Measurements from ENCODE around the gene CAMSAP1.

CAMSAP1 gene

GRCh38 chr9:135814421-135815095 is 92.8 kb downstream of the CAMSAP1 start:
- no peak for DNase-seq (ENCODE audit: low spot score)

DNA sequence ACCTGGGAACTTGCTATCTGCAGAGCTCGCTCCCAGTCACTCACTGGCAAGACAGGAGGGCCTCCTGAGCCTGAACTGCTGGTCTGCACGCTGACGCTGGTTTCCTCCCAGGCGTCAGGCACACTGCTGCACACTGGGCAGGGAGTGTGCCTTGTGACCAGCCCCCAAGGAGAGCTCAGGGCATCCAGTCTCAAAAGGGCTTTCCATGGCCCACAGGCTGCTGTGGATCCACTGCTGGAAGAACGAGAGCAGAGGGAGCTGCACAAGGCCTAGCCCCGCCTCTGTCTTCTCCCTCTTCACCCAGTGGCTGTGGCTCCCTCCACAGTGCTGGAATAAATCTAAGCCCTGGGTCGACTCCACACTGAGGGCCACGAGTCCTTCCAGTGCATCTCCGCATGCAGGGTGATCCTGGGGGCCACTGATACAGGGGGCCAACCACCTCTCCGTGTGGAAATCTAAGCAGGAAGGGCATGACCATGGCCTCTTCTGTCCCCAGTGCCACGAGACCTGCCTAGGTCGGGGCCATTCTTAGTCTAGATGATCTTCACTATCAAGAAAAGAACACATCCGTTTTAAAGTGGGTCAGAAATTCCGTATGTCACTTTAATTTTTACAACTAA is 93.6 kb downstream of the CAMSAP1 start:
- no peak for DNase-seq (ENCODE audit: low spot score)

- DNase-seq (ENCODE audit: low spot score): no peak
These were observed 94.4 kb downstream of the CAMSAP1 start for GRCh38 chr9:135812961-135813360.

GRCh38 chr9:135811801-135812200 is 95.5 kb downstream of the CAMSAP1 start:
- DNase-seq (ENCODE audit: low spot score): no peak

DNA sequence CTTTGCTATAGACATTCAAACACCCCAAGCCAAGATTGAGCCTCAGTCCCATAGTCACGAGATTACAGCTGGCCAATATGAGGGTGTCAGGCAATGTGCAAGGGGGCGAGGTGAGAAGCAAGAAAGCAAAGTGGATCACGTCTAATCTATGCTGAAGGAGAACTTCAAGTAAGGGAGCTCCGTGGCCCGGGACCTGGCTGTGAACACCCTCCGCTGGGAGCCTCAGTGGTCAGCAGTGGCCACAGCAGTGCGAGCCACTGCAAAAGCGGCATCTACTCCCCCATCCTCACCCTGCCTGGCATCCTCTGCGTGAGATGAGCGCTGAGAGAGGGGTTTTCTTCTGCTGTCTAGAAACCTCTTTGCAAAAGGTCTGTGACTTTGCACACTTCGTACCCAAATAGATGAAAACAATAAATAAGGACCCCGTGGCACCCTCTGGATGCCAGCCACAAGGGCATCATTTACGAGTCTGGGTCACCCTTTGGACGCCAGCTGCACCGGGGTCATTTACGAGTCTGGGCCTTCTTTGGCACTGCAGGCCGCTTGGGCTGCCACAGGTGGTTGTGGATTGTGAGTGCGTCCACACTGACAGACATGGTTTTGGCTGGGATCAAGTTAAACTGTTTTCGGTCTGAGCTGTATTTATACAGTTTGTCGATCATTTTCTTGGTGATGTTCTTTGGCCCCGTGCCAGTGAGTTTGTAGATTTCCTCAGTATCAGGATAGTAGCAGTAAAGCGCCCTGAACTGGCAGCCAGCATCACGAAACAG is 96.4 kb downstream of the CAMSAP1 start:
- no peak for DNase-seq (ENCODE audit: low spot score)

- DNase-seq (ENCODE audit: low spot score): no peak
These were observed 98.2 kb downstream of the CAMSAP1 start for GRCh38 chr9:135809166-135809565.

GRCh38 chr9:135805422-135806022 is 101.8 kb downstream of the CAMSAP1 start:
- DNase-seq (ENCODE audit: low spot score): no peak

- DNase-seq (ENCODE audit: low spot score): no peak
These were observed 102.5 kb downstream of the CAMSAP1 start for GRCh38 chr9:135804581-135805421.

DNA sequence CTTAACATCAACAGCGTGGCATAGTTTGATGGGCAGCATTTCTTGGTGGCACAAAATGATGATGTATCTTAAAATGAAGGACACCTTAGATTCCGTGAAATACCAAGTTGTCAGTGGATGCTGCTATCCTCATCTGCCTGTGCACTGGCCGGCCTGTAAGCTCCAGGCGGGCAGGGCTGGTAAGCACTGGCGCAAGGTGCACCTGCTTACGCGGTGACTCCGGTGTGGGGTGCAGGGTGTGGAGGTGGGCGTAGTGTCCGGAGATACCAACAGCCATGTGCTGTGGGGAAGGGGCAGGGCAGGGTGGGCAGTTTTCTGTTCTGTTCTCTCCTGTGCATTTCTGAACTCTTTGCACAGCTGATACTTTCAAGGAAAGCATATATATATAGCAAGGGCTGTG is 103.9 kb downstream of the CAMSAP1 start:
- DNase-seq (ENCODE audit: low spot score): no peak

DNA sequence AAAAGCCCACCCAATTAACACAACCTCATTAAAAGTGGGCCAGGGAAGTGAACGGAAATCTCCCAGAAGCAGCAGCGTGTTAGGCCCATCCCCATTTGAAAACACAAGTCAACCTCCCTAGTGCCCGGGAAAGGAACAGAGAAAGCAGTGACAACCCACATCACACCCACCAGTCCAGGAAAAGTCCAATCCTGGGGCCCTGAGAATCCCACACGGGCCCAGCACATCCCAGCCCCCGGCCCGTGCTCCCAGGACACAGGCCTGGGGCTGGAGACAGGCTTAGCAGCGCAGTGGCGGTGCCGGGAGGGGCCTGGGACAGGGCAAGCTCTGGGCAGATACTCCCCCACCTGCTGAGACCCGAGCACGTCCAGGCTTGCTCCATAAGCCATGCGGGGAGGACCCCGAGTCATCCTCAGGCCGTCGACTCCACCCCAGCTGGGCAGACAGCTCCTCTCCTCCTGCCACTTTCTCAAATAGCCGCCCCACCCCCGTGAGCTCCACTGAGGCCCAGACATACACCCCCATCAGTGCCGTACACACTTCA is 104.4 kb downstream of the CAMSAP1 start:
- DNase-seq (ENCODE audit: low spot score): no peak

DNA sequence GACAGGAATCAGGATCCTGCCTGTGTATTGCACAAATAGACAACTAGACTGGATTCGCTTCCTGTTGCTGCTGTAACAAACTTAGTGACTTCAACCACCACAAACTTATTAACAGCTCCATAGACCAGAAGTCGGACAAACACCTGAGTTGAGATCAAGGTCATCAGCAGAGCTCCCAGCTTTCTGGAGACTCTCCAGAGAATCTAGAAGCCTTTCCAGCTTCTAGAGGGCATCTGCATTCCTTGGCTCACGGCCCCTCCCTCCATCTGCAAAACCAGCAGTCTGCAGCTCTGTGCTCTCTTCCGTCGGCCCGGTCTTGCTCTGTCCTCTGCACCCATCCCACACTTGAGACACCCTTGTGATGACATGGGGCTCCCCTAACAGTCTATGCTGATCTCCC is 106.3 kb downstream of the CAMSAP1 start:
- DNase-seq (ENCODE audit: low spot score): no peak

GRCh38 chr9:135799261-135799660 is 108.1 kb downstream of the CAMSAP1 start:
- no peak for DNase-seq (ENCODE audit: low spot score)

DNA sequence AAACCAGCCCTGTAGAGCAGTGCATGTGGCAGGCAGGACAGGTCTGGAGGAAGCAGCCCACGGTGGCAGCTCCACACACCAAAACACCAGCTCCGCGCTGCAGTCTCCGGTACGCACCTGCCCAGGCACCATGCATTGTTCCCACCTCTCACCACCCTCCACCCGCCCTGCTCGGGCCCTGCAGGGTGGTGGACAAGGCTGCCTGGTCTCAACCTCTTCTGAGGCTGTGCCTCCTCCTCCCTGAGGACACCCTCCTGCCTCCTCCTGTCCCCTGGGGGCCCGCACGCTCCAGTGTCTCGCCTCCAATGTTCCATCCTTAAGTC is 109.1 kb downstream of the CAMSAP1 start:
- no peak for DNase-seq (ENCODE audit: low spot score)

DNA sequence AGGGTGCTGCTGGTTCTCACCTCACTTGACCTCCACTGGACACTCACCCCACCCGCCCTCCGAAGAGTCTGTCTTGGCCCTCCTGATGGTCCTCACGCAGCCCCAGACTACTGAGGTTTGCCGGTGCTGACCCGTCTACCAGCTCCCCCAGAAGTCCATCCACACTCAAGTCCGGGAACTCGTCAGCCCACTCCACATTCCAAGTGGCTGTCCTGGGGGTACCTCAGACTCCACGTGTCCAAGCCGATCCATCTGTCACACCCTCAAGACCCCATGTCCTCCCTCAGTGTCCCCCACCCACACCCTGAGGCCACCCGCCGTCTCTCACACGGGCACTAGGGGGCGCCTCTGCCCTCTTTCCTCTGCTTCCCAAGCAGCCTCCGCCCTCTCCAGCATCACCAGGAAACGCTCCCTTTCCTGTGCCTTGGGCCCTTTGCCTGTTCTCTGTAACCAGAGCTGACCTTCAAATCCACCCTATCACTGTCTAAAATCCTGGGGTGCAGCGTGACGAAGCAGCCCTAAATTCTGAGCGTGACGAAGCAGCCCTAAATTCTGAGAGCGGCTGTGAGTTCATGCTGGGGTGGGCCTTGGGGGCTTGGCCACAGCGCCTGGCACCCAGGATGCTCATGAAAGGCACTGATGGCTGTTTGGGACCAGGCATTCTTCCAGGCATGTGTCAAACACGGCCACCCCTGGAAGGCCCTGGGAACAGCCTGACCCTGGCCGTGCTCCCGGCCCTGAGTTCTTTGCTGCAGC is 109.7 kb downstream of the CAMSAP1 start:
- peak; percentile 93 for DNase-seq (ENCODE audit: low spot score)

DNA sequence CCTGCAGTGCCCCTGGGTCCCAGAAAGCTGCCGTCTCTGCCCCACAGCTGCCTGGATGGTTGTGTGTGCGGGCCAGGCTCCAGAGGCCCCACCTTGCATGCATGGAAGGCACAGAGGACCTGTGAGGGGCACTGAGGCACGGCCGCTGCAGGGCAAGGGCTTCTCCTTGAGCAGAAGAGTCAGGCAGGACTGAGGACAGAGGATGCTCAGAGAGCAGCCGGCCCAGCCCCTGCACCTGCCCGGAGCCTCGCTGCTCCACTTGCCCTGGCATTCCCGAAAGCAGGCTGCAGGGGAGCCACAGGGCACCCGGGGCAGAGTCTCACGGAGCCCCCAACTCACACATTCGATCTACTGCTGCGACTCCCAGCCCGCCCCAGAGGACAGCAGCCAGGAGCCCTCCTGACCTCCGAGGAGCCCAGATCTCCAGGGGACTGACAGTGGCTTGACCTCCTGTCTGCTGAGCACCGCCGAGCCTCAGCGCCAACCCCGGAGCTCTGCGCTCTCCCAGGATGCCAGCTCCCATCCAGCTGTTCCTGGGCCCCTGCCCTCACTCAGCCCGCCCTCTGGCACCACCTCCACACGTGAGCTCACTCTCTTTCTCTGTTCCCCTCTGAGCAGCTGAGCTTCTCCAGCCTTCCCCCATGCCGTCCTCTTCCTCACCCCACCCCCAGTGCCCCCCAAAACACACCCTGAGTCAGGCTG is 110.4 kb downstream of the CAMSAP1 start:
- no peak for DNase-seq (ENCODE audit: low spot score)

- no peak for DNase-seq (ENCODE audit: low spot score)
These were observed 112.0 kb downstream of the CAMSAP1 start for GRCh38 chr9:135795391-135795790.

GRCh38 chr9:135794361-135794885 is 112.9 kb downstream of the CAMSAP1 start:
- DNase-seq (ENCODE audit: low spot score): no peak

- no peak for DNase-seq (ENCODE audit: low spot score)
These were observed 113.3 kb downstream of the CAMSAP1 start for GRCh38 chr9:135794057-135794335.

DNA sequence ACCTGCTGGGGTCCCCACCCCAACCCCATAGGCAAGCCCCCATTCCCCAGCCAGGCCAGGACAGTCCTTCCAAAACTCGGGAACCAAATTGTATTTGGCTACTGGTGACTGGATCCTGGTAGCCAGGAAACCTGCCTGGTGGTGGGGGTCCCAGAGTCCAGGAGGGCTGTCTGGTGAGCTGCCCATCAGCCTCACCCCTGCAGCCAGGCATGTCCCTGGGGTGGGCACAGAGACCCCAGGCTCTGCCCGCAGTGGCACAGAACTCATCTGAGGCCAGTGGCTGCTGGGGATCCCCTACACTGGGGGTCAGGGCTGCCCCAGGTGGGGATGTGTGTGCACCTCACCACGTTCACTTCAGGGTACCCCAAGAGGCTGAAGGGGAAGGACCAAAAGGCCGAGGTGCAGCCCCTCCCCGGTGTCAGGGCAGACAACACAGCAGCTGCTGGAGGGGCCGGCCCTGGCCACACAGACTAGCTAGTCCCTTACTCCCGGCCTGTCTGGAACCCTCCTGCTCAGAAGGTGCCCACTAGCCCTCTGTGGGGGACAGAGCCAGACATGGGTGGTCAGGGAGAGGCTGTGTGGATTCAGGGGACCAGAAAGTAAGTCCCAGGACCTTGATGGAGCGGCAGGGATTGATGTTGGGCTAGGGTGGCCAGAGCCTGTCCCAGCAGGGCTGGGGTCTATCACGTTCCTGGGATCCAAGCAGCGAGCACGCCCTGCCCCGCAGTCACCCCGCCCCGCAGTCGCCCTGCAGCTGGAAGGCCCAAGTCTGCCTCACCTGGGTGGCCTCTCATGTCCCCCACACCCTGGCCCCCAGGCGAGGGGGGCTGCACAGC is 113.9 kb downstream of the CAMSAP1 start:
- DNase-seq (ENCODE audit: low spot score): no peak
